H1 (cell line): ENCODE measurements around the gene ZNF541. TPM values are rescaled to one million over a fixed set of nuclear protein-coding genes. Genes with fewer than 3 reads are reported as not detected.

Experiments used
- CTCF ChIA-PET: fragments of 300-600 bp; sonication (Branson Sonifier 250); formaldehyde crosslinking; loops from one replicate; lab custom pipeline; 2021; ENCODE audit not compliant: partially characterized antibody; lab: Charles Lee
- POLR2A ChIA-PET: fragments of 300-600 bp; sonication (Branson Sonifier 250); formaldehyde crosslinking; loops from one replicate; lab custom pipeline; 2021; ENCODE audit warnings: inconsistent platforms; ENCODE audit not compliant: partially characterized antibody; lab: Charles Lee
- DNase-seq, 2 experiments: peaks; one replicate each; pipeline versions ENCODE4 v3.0.0 to v3.0.0-alpha.2; 2010 to 2022; ENCODE audit warnings: low spot score in 2 of 2, low read depth in 1 of 2, mixed read lengths in 1 of 2
- FAIRE-seq: peaks from 2 replicates; lab custom pipeline; 2011; peaks lifted over from hg19 to GRCh38; lab: Jason Lieb, UNC
- H2AFZ ChIP-seq: 2 replicates; pipeline ENCODE4 v1.8.1; 2012; ENCODE audit warnings: low read length, inconsistent platforms
- H2AK5ac ChIP-seq: 2 replicates; pipeline ENCODE4 v1.6.1; 2013; ENCODE audit warnings: low read depth, low read length
- H2BK120ac ChIP-seq: replicated peaks from 2 replicates; pipeline ENCODE3; 2013; ENCODE audit warnings: low read depth, low read length, inconsistent platforms
- H2BK12ac ChIP-seq: 2 replicates; pipeline ENCODE4 v1.6.1; 2013; ENCODE audit warnings: low read depth, low read length
- H2BK15ac ChIP-seq: 2 replicates; pipeline ENCODE4 v1.6.1; 2013; ENCODE audit warnings: low read length
- H2BK20ac ChIP-seq: 2 replicates; pipeline ENCODE4 v1.6.1; 2013; ENCODE audit warnings: low read length
- H2BK5ac ChIP-seq: 2 replicates; pipeline ENCODE4 v1.6.1; 2013; ENCODE audit warnings: low read depth, low read length
- H3K14ac ChIP-seq: 2 replicates; pipeline ENCODE4 v1.6.1; 2013; ENCODE audit warnings: inconsistent platforms; ENCODE audit not compliant: insufficient read length
- H3K18ac ChIP-seq: 2 replicates; pipeline ENCODE4 v1.6.1; 2013; ENCODE audit warnings: low read length; ENCODE audit errors: extremely low read depth
- H3K23ac ChIP-seq: 2 replicates; pipeline ENCODE4 v1.6.1; 2013; ENCODE audit warnings: inconsistent platforms; ENCODE audit not compliant: insufficient read length
- H3K23me2 ChIP-seq: 2 replicates; pipeline ENCODE4 v1.6.1; 2013; ENCODE audit warnings: low read depth, low read length
- H3K27ac ChIP-seq: 2 replicates; pipeline ENCODE4 v1.6.1; 2011; ENCODE audit warnings: low read depth, low read length, inconsistent platforms
- H3K27me3 ChIP-seq, 4 experiments: replicated peaks in 1 of 4; 1 replicate in 1 of 4; 2 replicates in 3 of 4; pipeline versions ENCODE4 v1.6.1 to v1.8.1; 2011 to 2013; ENCODE audit warnings: low read length in 3 of 4, mild to moderate bottlenecking in 3 of 4, inconsistent platforms in 2 of 4, mixed read lengths in 2 of 4, moderate library complexity in 1 of 4; ENCODE audit not compliant: control insufficient read depth in 3 of 4, insufficient read depth in 3 of 4; ENCODE audit errors: extremely low read depth in 1 of 4
- H3K36me3 ChIP-seq, 4 experiments: 2 replicates each; pipeline versions ENCODE4 v1.6.1 to v1.8.1; 2011 to 2013; ENCODE audit warnings: mild to moderate bottlenecking in 4 of 4, low read length in 3 of 4, moderate library complexity in 2 of 4, control low read depth in 1 of 4, inconsistent platforms in 1 of 4; ENCODE audit not compliant: insufficient read depth in 4 of 4, control insufficient read depth in 2 of 4
- H3K4ac ChIP-seq: replicated peaks from 2 replicates; pipeline ENCODE3; 2013; ENCODE audit warnings: low read length, low read depth, mixed read lengths, inconsistent platforms; ENCODE audit not compliant: insufficient read length
- H3K4me1 ChIP-seq, 4 experiments: replicated peaks in 1 of 4; 1 replicate in 1 of 4; 2 replicates in 3 of 4; pipeline versions ENCODE4 v1.6.1 to v1.8.1; 2011 to 2013; ENCODE audit warnings: low read length in 3 of 4, inconsistent platforms in 2 of 4, mixed read lengths in 1 of 4; ENCODE audit not compliant: insufficient read depth in 4 of 4, control insufficient read depth in 3 of 4
- H3K4me2 ChIP-seq, 2 experiments: 2 replicates each; pipeline versions ENCODE4 v1.6.1 to v1.8.1; 2011 to 2013; ENCODE audit warnings: low read depth in 2 of 2, low read length in 2 of 2, control low read depth in 1 of 2, inconsistent platforms in 1 of 2, mild to moderate bottlenecking in 1 of 2; ENCODE audit not compliant: insufficient read depth in 1 of 2
- H3K4me3 ChIP-seq, 4 experiments: fragments of 200-600, 300-600 bp in 1 of 4; sonication (generic), shearing (Covaris generic), sonication (Bioruptor Twin) in 1 of 4; 2 replicates each; pipeline versions ENCODE4 v1.5.1 to v1.8.1; 2011 to 2016; ENCODE audit warnings: low read length in 4 of 4, low read depth in 3 of 4, control low read depth in 2 of 4, inconsistent platforms in 2 of 4, mild to moderate bottlenecking in 2 of 4, mixed read lengths in 1 of 4, moderate library complexity in 1 of 4; ENCODE audit not compliant: insufficient read depth in 2 of 4; ENCODE audit errors: extremely low read depth in 1 of 4
- H3K56ac ChIP-seq: replicated peaks from 2 replicates; pipeline ENCODE3; 2013; ENCODE audit warnings: low read depth, mild to moderate bottlenecking, mixed read lengths, low read length, inconsistent platforms; ENCODE audit not compliant: insufficient read length
- H3K79me1 ChIP-seq: 2 replicates; pipeline ENCODE4 v1.6.1; 2013; ENCODE audit warnings: low read depth, low read length, control low read depth
- H3K79me2 ChIP-seq, 2 experiments: 2 replicates each; pipeline versions ENCODE4 v1.6.1 to v1.8.1; 2012 to 2013; ENCODE audit warnings: low read length in 2 of 2, mild to moderate bottlenecking in 2 of 2, inconsistent platforms in 1 of 2; ENCODE audit not compliant: insufficient read depth in 2 of 2, control insufficient read depth in 1 of 2
- H3K9ac ChIP-seq, 4 experiments: replicated peaks in 1 of 4; 1 replicate in 1 of 4; 2 replicates in 3 of 4; pipeline versions ENCODE4 v1.6.1 to v1.8.1; 2011 to 2013; ENCODE audit warnings: low read depth in 3 of 4, low read length in 3 of 4, control low read depth in 2 of 4, mild to moderate bottlenecking in 2 of 4, moderate library complexity in 2 of 4, inconsistent platforms in 1 of 4; ENCODE audit errors: extremely low read depth in 1 of 4
- H3K9me3 ChIP-seq, 2 experiments: 2 replicates each; pipeline versions ENCODE4 v1.6.1 to v1.8.1; 2012 to 2013; ENCODE audit warnings: mild to moderate bottlenecking in 2 of 2, moderate library complexity in 2 of 2, control low read depth in 1 of 2, inconsistent platforms in 1 of 2, low read depth in 1 of 2, low read length in 1 of 2, mixed read lengths in 1 of 2; ENCODE audit not compliant: insufficient read depth in 2 of 2
- H4K20me1 ChIP-seq, 2 experiments: replicated peaks in 1 of 2; 2 replicates each; pipeline versions ENCODE3 to v1.8.1; 2011 to 2013; ENCODE audit warnings: inconsistent platforms in 2 of 2, low read length in 2 of 2, mild to moderate bottlenecking in 1 of 2; ENCODE audit not compliant: insufficient read depth in 2 of 2, control insufficient read depth in 1 of 2
- H4K5ac ChIP-seq: 2 replicates; pipeline ENCODE4 v1.6.1; 2013; ENCODE audit warnings: low read length, low read depth, mixed read lengths, inconsistent platforms; ENCODE audit not compliant: insufficient read length
- H4K8ac ChIP-seq: 2 replicates; pipeline ENCODE4 v1.8.0; 2013; ENCODE audit warnings: mild to moderate bottlenecking, moderate library complexity, low read length, inconsistent platforms; ENCODE audit not compliant: insufficient read depth; ENCODE audit errors: extremely low read depth
- H4K91ac ChIP-seq: replicated peaks from 2 replicates; pipeline ENCODE3; 2013; ENCODE audit warnings: low read length, mixed read lengths, inconsistent platforms; ENCODE audit not compliant: insufficient read length
- BCL11A ChIP-seq, 2 experiments: IDR thresholded peaks; one replicate each; pipeline ENCODE4 v1.6.1; 2011; ENCODE audit warnings: low read depth in 2 of 2, low read length in 2 of 2, mild to moderate bottlenecking in 2 of 2
- CREB1 ChIP-seq: IDR thresholded peaks from 2 replicates; pipeline ENCODE4 v1.6.1; 2012; ENCODE audit warnings: inconsistent platforms
- HDAC2 ChIP-seq, 2 experiments: fragments of 300-600 bp in 1 of 2; sonication (generic) in 1 of 2; IDR thresholded peaks; 2 replicates each; pipeline ENCODE4 v1.6.1; 2011 to 2012; ENCODE audit warnings: low read depth in 2 of 2, low read length in 2 of 2, mild to moderate bottlenecking in 2 of 2, moderate library complexity in 2 of 2, borderline replicate concordance in 1 of 2, inconsistent platforms in 1 of 2
- KDM4A ChIP-seq: IDR thresholded peaks from one replicate; pipeline ENCODE4 v1.7.1; 2012; ENCODE audit warnings: low read depth, mild to moderate bottlenecking, moderate library complexity, low read length, inconsistent platforms; ENCODE audit not compliant: severe bottlenecking
- MAFK ChIP-seq: IDR thresholded peaks from 2 replicates; pipeline ENCODE4 v1.6.1; 2012; ENCODE audit warnings: low read depth, mild to moderate bottlenecking, improper control_type of control experiment, low read length
- NANOG ChIP-seq: IDR thresholded peaks from 2 replicates; pipeline ENCODE4 v1.6.1; 2011; ENCODE audit warnings: low read length, low read depth, mild to moderate bottlenecking, inconsistent platforms; ENCODE audit not compliant: insufficient read depth, poor library complexity, severe bottlenecking
- POLR2AphosphoS5 ChIP-seq: IDR thresholded peaks from 2 replicates; pipeline ENCODE4 v1.6.1; 2011; ENCODE audit warnings: low read depth, low read length
- SP4 ChIP-seq: IDR thresholded peaks from 2 replicates; pipeline ENCODE4 v1.6.1; 2012; ENCODE audit warnings: low read length, inconsistent platforms
- TAF1 ChIP-seq: IDR thresholded peaks from 2 replicates; pipeline ENCODE4 v1.6.1; 2011; ENCODE audit warnings: mild to moderate bottlenecking, low read depth, low read length
- TAF7 ChIP-seq: optimal IDR thresholded peaks from 2 replicates; pipeline ENCODE3; 2011; ENCODE audit warnings: low read depth, mild to moderate bottlenecking, inconsistent platforms, low read length, moderate library complexity, borderline replicate concordance
- YY1 ChIP-seq: IDR thresholded peaks from 2 replicates; pipeline ENCODE4 v1.6.1; 2011; ENCODE audit warnings: low read depth, mild to moderate bottlenecking, low read length
- WGBS, 2 experiments: shearing (Covaris generic) in 1 of 2; methylation state at CpG; one replicate each; pipeline versions ENCODE4 v1.1.6 to v1.1.7; 2013 to 2015; ENCODE audit warnings: low lambda C conversion rate in 2 of 2, mixed read lengths in 2 of 2, inconsistent platforms in 1 of 2, low coverage in 1 of 2, missing lambda C conversion rate in 1 of 2; ENCODE audit not compliant: insufficient replicate concordance in 2 of 2, insufficient coverage in 1 of 2, insufficient read length in 1 of 2; ENCODE audit errors: extremely low coverage in 1 of 2, missing lambda C conversion rate in 1 of 2; 5-methylcytosine and 5-hydroxymethylcytosine counted together
- polyA plus RNA-seq, 7 experiments: library from polyadenylated mRNA; depleted of rRNA in 3 of 7; stranded (reverse) in 5 of 7; unstranded in 2 of 7; fragments of >200 nt in 5 of 7; fragments of 200-250 nt in 2 of 7; gene quantifications; 1 replicate in 5 of 7; 2 replicates in 1 of 7; 4 replicates in 1 of 7; pipeline versions ENCODE4 v1.2.1 to v1.2.3, GENCODE V29; 2011 to 2013; ENCODE audit warnings: missing spikeins in 2 of 7, mixed read lengths in 2 of 7
- total RNA-seq: library from RNA; stranded (reverse); fragmentation: NEBNext Ultra II Directional; extraction: Animal tissue kit (Norgen Biotek cat#: 25700); gene quantifications from 2 replicates; pipeline ENCODE4 v1.2.1, GENCODE V29; 2021

ZNF541 gene
- total and polyA plus RNA-seq, 2 of the 8 experiments (the other 6 are each of a cell fraction or from before 2014, with no cell fraction given), result 0.05 TPM; not detected in 1

GRCh38 chr19:47539747-47540311, 33.1 kb downstream of the ZNF541 start:
- CTCF ChIA-PET, result interaction anchor here (0.7 to 2.8 kb wide), 5 partner anchors 9 to 56 kb away, joined by 3 to 9 read pairs (median 4); no protein-coding TSS in a partner anchor
- DNase-seq (no peak), FAIRE-seq (no peak)
- H3K4me1 ChIP-seq, result no peaks in the 10 kb centered on the region; a peak in 1 of 7 replicates
- no peak overlapping the region for H3K23ac ChIP-seq
- no peak overlapping the region for H4K5ac ChIP-seq
- no peaks in the 10 kb centered on the region for H3K79me2 ChIP-seq
- no peak overlapping the region for H3K4me2 ChIP-seq
- H3K4ac ChIP-seq, result no peak overlapping the region
- H3K18ac ChIP-seq, result peak overlapping the region; percentile 48; the same call in 1 of the 2 replicates
- no peak overlapping the region for H3K4me3 ChIP-seq
- 86% methylated on average over 12 of the region's 12 CpGs; no CpG with 5 or more reads in 1 of the 2 experiments for WGBS, 2 experiments
- H4K91ac ChIP-seq, result peak overlapping the region; percentile 6
- H3K56ac ChIP-seq, result no peak overlapping the region
- no peak overlapping the region for H2AK5ac ChIP-seq
- no peak overlapping the region for H3K14ac ChIP-seq
- H3K9me3 ChIP-seq, result no peaks in the 10 kb centered on the region; a peak in 2 of 4 replicates
- H4K8ac ChIP-seq, result peak overlapping the region; percentile 35; the same call in 1 of the 2 replicates
- TF ChIP-seq TAF7 (no peak), KDM4A (no peak), CREB1 (no peak), TAF1 (no peak), SP4 (no peak), HDAC2 (IDR thresholded peaks at IDR 0.05; ENCODE audit: borderline replicate concordance in 1 of 2, low read depth in 2 of 2, low read length in 2 of 2) (no peak), NANOG (no peak), MAFK (no peak), BCL11A (IDR thresholded peaks at IDR 0.05; ENCODE audit: low read depth in 2 of 2, low read length in 2 of 2) (no peak), YY1 (no peak), POLR2AphosphoS5 (no peak)
- H2BK15ac ChIP-seq, result no peak overlapping the region; the same call in 1 of the 2 replicates
- POLR2A ChIA-PET, result interaction anchor here (1.4 kb wide), 2 partner anchors 9 to 56 kb away, joined by 3 to 4 read pairs; partner anchors contain the start of gene KPTN
- H3K36me3 ChIP-seq, result no peaks in the 10 kb centered on the region
- H3K27me3 ChIP-seq, result no peaks in the 10 kb centered on the region
- H3K27ac ChIP-seq, result no peak overlapping the region
- no peak overlapping the region for H3K9ac ChIP-seq
- 0 out of 2 replicates have a peak overlapping the region, but pooled peaks have one; percentile 44 for H2BK12ac ChIP-seq
- peak overlapping the region; percentile 58 for H2AFZ ChIP-seq
- H2BK5ac ChIP-seq, result no peak overlapping the region; the same call in 1 of the 2 replicates
- no peak overlapping the region for H2BK120ac ChIP-seq
- no peak overlapping the region for H2BK20ac ChIP-seq
- no peaks in the 10 kb centered on the region for H4K20me1 ChIP-seq
- H3K23me2 ChIP-seq, result no peaks in the 10 kb centered on the region
- H3K79me1 ChIP-seq, result no peaks in the 10 kb centered on the region
